Lung (tissue), 16 donors: ENCODE measurements around the gene DOCK1. TPM values are rescaled to one million over a fixed set of nuclear protein-coding genes. Genes with fewer than 3 reads are reported as not detected.

ENCODE experiments used
- ATAC-seq: fragments of 200-7000 bp; cut with Tn5 transposase; one replicate; pipeline ENCODE4 v1.9.1; 2020; ENCODE audit warnings: moderate number of reproducible peaks; ENCODE audit not compliant: insufficient read depth, low FRiP score
- DNase-seq, 3 donors: peaks; one replicate each; pipeline ENCODE4 v3.0.0-alpha.2; 2013 to 2017
- H3K27ac ChIP-seq, 2 donors: one replicate each; pipeline ENCODE4 v1.5.1; 2013; ENCODE audit warnings: mild to moderate bottlenecking in 2 of 2, moderate library complexity in 2 of 2, control low read depth in 1 of 2, inconsistent platforms in 1 of 2, low read depth in 1 of 2, low read length in 1 of 2
- H3K27me3 ChIP-seq, 3 donors: one replicate each; pipeline ENCODE4 v1.5.1; 2013; ENCODE audit warnings: low read length in 2 of 3; ENCODE audit not compliant: control insufficient read depth in 3 of 3, insufficient read depth in 3 of 3
- H3K36me3 ChIP-seq, 4 donors: one replicate each; pipeline ENCODE4 v1.5.1; 2013; ENCODE audit warnings: low read length in 4 of 4, mild to moderate bottlenecking in 1 of 4, moderate library complexity in 1 of 4; ENCODE audit not compliant: control insufficient read depth in 4 of 4, insufficient read depth in 4 of 4
- H3K4me1 ChIP-seq, 5 donors: one replicate each; pipeline ENCODE4 v1.5.1; 2013; ENCODE audit warnings: low read length in 5 of 5, mild to moderate bottlenecking in 2 of 5, moderate library complexity in 1 of 5; ENCODE audit not compliant: control insufficient read depth in 5 of 5, insufficient read depth in 5 of 5
- H3K4me3 ChIP-seq: one replicate; pipeline ENCODE4 v1.5.1; 2013; ENCODE audit warnings: mild to moderate bottlenecking, control low read depth, moderate library complexity
- H3K9ac ChIP-seq, 2 donors: one replicate each; pipeline ENCODE4 v1.5.1; 2013; ENCODE audit warnings: low read length in 2 of 2, control low read depth in 1 of 2; ENCODE audit not compliant: insufficient read depth in 1 of 2
- H3K9me3 ChIP-seq, 4 donors: one replicate each; pipeline ENCODE4 v1.5.1; 2013; ENCODE audit warnings: low read length in 3 of 4, mild to moderate bottlenecking in 1 of 4, moderate library complexity in 1 of 4; ENCODE audit not compliant: control insufficient read depth in 4 of 4, insufficient read depth in 3 of 4
- WGBS, 2 donors: extraction: QIAGEN DNeasy Blood & Tissue Kit; methylation state at CpG; one replicate each; pipeline ENCODE4 v1.1.7; 2013; 5-methylcytosine and 5-hydroxymethylcytosine counted together
- long read RNA-seq, 5 donors: transcript quantifications; one replicate each; lab custom pipeline, GENCODE V29; 2026
- polyA plus RNA-seq, 2 donors: library from polyadenylated mRNA; stranded (reverse); fragments of 200-250 nt; gene quantifications; one replicate each; pipeline ENCODE4 v1.2.1, GENCODE V29; 2013
- total RNA-seq, 2 donors: library from RNA; depleted of rRNA in 1 of 2; stranded (reverse); fragments of >200 nt in 1 of 2; gene quantifications; one replicate each; pipeline ENCODE4 v1.2.1, GENCODE V29; 2014 to 2021
- TF ChIP-seq, protein P1 (sequence below): IDR thresholded peaks from 2 replicates; pipeline ENCODE4 v1.5.1; 2012; ENCODE audit warnings: mild to moderate bottlenecking; ENCODE audit errors: control extremely low read depth, extremely low read depth
- donor health status: control.
- donor health status: control.
- donor health status: Bipolar disorder and iron deficiency.
- donor health status: healthy.
- donor health status: DM: yes; HTN: yes; CAD: no.

DOCK1 gene
- total RNA-seq (100 to 1,000 TPM in 1 of 2 donors, 10 to 100 TPM in 1; 47.7 to 102 TPM), polyA plus RNA-seq (10 to 100 TPM; 11.2 to 13.3 TPM)
- long read RNA-seq, donor 1, full-length matches to known transcripts = 1 of 24 reads
- long read RNA-seq, donor 1, partial matches to known transcripts = 23 of 24 reads
- long read RNA-seq, donor 1, other reads (novel, unspliced or antisense) = 0 of 24 reads
- long read RNA-seq, donor 2 = 0 reads
- long read RNA-seq, donor 3, partial matches to known transcripts = 19 of 19 reads
- long read RNA-seq, donor 3, other reads (novel, unspliced or antisense) = 0 of 19 reads
- long read RNA-seq, donor 4, partial matches to known transcripts = 8 of 8 reads
- long read RNA-seq, donor 4, other reads (novel, unspliced or antisense) = 0 of 8 reads
- long read RNA-seq, donor 5, full-length matches to known transcripts = 2 of 7 reads
- long read RNA-seq, donor 5, partial matches to known transcripts = 5 of 7 reads
- long read RNA-seq, donor 5, other reads (novel, unspliced or antisense) = 0 of 7 reads

DNA sequence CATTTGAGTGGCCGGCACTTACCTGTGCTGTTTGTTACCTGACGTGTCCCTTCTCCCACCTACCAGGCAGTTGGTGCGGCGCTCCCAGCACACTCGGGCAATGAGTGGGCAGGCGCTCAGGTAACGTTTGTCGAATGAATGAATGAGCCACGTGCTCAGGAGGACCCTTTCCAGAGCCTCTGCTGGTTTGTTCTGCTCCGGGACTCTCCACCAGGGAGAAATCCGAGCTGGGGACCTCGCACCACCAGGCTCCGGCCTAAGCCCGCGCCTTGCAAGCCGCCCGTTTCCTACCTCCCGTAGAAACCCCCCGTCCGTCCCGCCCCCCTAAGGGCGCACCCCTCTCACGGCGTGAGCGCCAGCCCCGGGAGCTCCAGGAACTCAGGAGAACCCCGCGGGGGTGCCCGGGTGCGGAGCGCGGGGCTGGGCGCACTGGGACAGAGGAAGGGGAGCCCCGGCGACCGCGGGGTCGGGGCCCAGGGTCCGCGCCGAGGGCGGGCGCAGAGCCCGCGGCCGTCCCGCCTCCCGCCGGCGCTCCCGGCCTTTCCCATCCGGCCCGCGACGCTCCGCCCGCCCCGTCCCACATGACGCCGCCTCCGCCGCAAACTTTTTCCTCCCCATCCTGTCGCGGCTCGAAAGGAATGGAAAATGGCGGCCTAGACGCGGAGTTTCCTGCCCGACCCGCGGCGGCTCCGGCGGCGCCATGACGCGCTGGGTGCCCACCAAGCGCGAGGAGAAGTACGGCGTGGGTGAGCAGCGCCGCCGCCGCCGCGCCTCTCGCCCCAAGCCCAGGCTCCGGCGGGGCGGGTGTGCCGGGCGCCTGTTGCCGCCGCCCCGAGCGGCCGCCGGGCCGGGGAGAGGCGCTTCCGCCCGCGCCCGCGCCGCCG lies at the start of gene DOCK1:
DOCK1 (plus strand) TSS at position 611 of the 884 bp plus-strand sequence; CDS start at position 701, 90 bp downstream.
- H3K4me1 ChIP-seq = peaks cover 0 to 25% (median 4%) of the 10 kb centered on the region in 5 donors
- TF ChIP-seq, protein P1, sequence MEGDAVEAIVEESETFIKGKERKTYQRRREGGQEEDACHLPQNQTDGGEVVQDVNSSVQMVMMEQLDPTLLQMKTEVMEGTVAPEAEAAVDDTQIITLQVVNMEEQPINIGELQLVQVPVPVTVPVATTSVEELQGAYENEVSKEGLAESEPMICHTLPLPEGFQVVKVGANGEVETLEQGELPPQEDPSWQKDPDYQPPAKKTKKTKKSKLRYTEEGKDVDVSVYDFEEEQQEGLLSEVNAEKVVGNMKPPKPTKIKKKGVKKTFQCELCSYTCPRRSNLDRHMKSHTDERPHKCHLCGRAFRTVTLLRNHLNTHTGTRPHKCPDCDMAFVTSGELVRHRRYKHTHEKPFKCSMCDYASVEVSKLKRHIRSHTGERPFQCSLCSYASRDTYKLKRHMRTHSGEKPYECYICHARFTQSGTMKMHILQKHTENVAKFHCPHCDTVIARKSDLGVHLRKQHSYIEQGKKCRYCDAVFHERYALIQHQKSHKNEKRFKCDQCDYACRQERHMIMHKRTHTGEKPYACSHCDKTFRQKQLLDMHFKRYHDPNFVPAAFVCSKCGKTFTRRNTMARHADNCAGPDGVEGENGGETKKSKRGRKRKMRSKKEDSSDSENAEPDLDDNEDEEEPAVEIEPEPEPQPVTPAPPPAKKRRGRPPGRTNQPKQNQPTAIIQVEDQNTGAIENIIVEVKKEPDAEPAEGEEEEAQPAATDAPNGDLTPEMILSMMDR = no peak
- WGBS, 2 donors = 0 to 2% methylated on average over 66 to 108 of the region's 108 CpGs
- peak within 1 kb of the TSS; percentile 41 to 53 for H3K9ac ChIP-seq
- peak within 1 kb of the TSS; percentile 76 to 84 for H3K27ac ChIP-seq
- H3K36me3 ChIP-seq = peaks cover 0 to 5% (median 1%) of the 10 kb centered on the region in 4 donors
- DNase-seq = peak; percentile 84 to 88 (median 85)
- ATAC-seq = peak; percentile 85
- peak within 1 kb of the TSS; percentile 82 for H3K4me3 ChIP-seq
- no peaks in the 10 kb centered on the region for H3K9me3 ChIP-seq
- H3K27me3 ChIP-seq = no peaks in the 10 kb centered on the region

DNA sequence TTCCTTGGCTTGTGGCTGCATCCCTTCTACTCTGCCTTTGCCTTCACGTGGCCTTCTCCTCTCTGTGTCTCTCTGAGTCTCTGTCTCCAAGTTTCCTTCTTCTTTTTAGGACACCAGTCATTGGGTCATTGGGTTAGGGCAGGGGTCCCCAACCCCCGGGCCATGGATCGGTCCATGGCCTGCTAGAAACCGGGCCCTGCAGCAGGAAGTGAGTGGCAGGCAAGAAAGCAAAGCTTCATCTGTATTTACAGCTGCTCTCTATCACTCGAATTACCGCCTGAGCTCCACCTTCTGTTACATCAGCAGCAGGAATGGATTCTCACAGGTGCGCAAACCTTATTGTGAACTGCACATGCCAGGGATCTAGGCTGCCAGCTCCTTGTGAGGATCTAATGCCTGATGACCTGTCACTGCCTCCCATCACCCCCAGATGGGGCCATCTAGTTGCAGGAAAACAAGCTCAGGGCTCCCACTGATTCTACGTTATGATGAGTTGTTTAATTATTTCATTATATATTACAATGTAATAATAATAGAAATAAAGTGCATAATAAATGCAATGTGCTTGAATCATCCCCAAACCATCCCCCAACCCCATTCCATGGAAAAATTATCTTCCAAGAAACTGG lies 47.9 kb upstream of the DOCK1 start:
- H3K9me3 ChIP-seq = peaks cover 0 to 7% (median 0%) of the 10 kb centered on the region in 4 donors
- no peak overlapping the region for H3K9ac ChIP-seq
- peaks cover 0 to 2% (median 0%) of the 10 kb centered on the region in 3 donors for H3K27me3 ChIP-seq
- no peaks in the 10 kb centered on the region for H3K36me3 ChIP-seq
- DNase-seq (no peak), ATAC-seq (no peak)
- TF ChIP-seq, protein P1 = no peak
- H3K4me1 ChIP-seq = peaks cover 0 to 4% (median 0%) of the 10 kb centered on the region in 5 donors
- 90% methylated on average over 8 of the region's 8 CpGs for WGBS, 2 donors
- no peak overlapping the region for H3K4me3 ChIP-seq
- H3K27ac ChIP-seq = no peak overlapping the region

DNA sequence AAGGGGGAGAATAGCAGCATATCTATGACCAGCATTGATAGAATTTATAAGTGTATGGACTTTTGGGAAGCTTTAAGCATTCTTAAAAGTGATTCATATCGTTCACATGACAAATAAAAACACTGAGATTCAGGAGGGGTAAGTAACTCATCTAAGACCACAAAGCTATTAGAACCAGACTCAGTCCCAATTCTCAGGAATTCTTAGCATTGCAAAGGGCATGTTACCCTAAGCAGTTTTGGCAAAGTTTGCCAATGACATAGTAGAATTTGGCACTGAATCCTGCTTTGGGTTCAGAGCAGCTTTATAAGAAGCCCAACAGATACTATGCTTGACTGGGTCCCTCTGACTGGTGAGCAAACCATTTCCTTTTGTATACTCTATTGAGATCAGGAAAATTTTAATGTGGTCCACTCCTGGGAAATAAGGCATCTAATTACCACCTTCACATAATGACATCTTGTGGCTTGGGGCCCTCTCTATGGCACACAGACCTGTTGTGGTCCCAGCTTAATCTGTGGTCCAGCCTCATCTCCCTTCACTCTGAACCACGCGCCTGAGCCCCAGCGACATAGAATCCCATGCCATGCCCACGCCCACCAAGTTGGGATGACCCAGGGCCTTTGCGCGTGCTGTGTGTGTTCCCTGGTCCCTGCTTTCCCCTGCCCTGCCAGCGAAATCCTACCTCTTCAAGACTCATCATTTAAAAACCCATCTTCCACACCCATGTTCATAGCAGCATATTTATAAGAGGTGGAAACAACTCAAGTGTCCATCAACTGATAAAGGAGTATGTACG lies 37.5 kb upstream of the DOCK1 start:
- Histone ChIP-seq H3K36me3 (no peaks in the 10 kb centered on the region), H3K27ac (no peak overlapping the region), H3K27me3 (no peaks in the 10 kb centered on the region), H3K4me3 (no peak overlapping the region), H3K9me3 (peaks cover 0 to 3% (median 2%) of the 10 kb centered on the region in 4 donors), H3K9ac (no peak overlapping the region), H3K4me1 (no peaks in the 10 kb centered on the region)
- TF ChIP-seq, protein P1 = no peak
- ATAC-seq = no peak
- 83 to 85% methylated on average over 9 of the region's 9 CpGs for WGBS, 2 donors
- DNase-seq = peak in 2 of 3 donors; percentile 5 to 8
